OCI-LY3 (cell line): ENCODE results near the gene APOL1.

Experiments
- EZH2phosphoT487 ChIP-seq: fragments of 200-600 bp; shearing (Covaris generic); IDR thresholded peaks from 2 replicates; pipeline ENCODE4 v1.6.1; 2018; ENCODE audit warnings: antibody characterized with exemption, mixed run types, low read depth
- TF ChIP-seq, protein P1 (sequence below): fragments of 200-600, 300-600 bp; sonication (generic); IDR thresholded peaks from 2 replicates; pipeline ENCODE4 v1.5.1; 2014; ENCODE audit warnings: antibody characterized with exemption, low read length, low read depth

DNA sequence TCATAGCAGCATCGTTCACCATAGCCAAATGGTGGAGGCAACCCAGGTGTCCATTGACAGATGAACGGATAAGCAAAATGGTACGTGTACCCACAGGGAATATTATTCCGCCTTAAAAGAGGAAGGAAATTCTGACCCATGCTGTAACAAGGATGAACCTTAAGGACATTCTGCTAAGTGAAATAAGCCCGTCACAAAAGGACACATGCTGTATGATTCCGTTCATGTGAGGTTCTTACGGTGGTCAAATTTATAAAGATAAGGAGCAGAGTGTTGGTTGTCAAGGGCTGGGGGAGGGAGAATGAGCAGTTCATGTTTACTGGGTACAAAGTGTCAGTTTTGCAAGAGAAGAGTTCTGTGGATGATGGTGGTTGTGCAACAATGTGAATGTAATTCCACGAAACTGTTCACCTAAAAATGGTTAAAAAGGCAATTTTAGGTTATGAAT is 26.3 kb downstream of the APOL1 start:
- TF ChIP-seq, protein P1, sequence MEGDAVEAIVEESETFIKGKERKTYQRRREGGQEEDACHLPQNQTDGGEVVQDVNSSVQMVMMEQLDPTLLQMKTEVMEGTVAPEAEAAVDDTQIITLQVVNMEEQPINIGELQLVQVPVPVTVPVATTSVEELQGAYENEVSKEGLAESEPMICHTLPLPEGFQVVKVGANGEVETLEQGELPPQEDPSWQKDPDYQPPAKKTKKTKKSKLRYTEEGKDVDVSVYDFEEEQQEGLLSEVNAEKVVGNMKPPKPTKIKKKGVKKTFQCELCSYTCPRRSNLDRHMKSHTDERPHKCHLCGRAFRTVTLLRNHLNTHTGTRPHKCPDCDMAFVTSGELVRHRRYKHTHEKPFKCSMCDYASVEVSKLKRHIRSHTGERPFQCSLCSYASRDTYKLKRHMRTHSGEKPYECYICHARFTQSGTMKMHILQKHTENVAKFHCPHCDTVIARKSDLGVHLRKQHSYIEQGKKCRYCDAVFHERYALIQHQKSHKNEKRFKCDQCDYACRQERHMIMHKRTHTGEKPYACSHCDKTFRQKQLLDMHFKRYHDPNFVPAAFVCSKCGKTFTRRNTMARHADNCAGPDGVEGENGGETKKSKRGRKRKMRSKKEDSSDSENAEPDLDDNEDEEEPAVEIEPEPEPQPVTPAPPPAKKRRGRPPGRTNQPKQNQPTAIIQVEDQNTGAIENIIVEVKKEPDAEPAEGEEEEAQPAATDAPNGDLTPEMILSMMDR, result no peak
- TF ChIP-seq EZH2phosphoT487, result no peak
